Measurements from ENCODE around the gene ARL16. TPM values are rescaled to one million over a fixed set of nuclear protein-coding genes. Genes with fewer than 3 reads are reported as not detected.

Gene ARL16
- total RNA-seq, 1 experiment from 2014 or later, result 49.8 TPM

DNA sequence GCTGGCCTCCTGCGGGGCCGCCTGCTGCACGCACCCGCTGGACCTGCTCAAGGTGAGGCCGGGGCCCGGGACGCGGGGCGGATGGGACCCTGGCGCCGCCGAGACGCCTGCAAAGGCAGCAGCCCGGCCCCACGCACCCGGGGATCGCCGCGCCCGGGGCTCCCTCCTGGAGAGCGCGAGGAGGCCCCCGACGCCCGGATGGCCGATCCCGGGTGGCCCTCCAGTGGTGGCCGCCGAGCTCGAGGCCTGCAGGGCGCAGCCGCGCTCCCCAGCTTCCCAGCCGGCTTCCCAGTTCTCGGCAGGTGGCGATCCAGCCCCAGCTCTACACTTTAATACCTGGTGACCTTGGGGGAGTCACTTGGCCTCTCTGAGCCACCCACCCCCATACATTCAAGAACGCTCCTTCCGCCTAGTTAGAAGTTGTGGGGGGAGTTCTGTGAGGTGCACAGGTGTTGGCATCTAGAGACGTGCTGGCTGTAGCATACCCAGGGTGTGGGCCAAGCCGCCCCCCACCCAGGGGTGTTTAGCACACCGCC is 28.9 kb upstream of the ARL16 start:
- H3K27ac Mint-ChIP-seq (ENCODE audit: unreplicated experiment), result peak overlapping the region; percentile 91
- intact Hi-C loops (cut with micrococcal nuclease; ENCODE audit: unreplicated experiment), result no loop called here
- peaks cover 9% of the 10 kb centered on the region for H3K4me1 Mint-ChIP-seq (ENCODE audit: low read depth, unreplicated experiment)
- H3K27me3 Mint-ChIP-seq (ENCODE audit: insufficient read depth, unreplicated experiment), result no peaks in the 10 kb centered on the region
- Histone ChIP-seq H3K9me3 (no peaks in the 10 kb centered on the region), H3K36me3 (ENCODE audit: control insufficient read depth, insufficient read depth, low read length) (peaks cover 1% of the 10 kb centered on the region), H3K27me3 (replicated peaks; ENCODE audit: control insufficient read depth, insufficient read depth, low read length) (no peaks in the 10 kb centered on the region), H3K4me1 (peaks cover 31% of the 10 kb centered on the region), H3K4me3 (ENCODE audit: low read depth, low read length) (peak overlapping the region; percentile 65)
- ChIA-PET CTCF (interaction anchor here (0.5 to 1.5 kb wide), 3 partner anchors 9 to 490 kb away, joined by 3 to 6 read pairs (median 5); partner anchors contain the start of genes CEP131 and MRPL12), POLR2A (interaction anchor here (1.5 to 2.1 kb wide), 2 partner anchors 9 to 10 kb away, joined by 10 to 11 read pairs; partner anchors contain the start of gene MRPL12)
- H3K36me3 Mint-ChIP-seq (ENCODE audit: insufficient read depth, unreplicated experiment), result peaks cover 67% of the 10 kb centered on the region
- BruUV-seq (replicated peaks), result TSS peak; percentile 4
- peak overlapping the region; percentile 98 for H3K4me3 Mint-ChIP-seq (ENCODE audit: unreplicated experiment)
- no peaks in the 10 kb centered on the region for H3K9me3 Mint-ChIP-seq (ENCODE audit: unreplicated experiment)
- DNase-seq, result peak; percentile 61 to 79
- TF ChIP-seq, protein P1, sequence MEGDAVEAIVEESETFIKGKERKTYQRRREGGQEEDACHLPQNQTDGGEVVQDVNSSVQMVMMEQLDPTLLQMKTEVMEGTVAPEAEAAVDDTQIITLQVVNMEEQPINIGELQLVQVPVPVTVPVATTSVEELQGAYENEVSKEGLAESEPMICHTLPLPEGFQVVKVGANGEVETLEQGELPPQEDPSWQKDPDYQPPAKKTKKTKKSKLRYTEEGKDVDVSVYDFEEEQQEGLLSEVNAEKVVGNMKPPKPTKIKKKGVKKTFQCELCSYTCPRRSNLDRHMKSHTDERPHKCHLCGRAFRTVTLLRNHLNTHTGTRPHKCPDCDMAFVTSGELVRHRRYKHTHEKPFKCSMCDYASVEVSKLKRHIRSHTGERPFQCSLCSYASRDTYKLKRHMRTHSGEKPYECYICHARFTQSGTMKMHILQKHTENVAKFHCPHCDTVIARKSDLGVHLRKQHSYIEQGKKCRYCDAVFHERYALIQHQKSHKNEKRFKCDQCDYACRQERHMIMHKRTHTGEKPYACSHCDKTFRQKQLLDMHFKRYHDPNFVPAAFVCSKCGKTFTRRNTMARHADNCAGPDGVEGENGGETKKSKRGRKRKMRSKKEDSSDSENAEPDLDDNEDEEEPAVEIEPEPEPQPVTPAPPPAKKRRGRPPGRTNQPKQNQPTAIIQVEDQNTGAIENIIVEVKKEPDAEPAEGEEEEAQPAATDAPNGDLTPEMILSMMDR (IDR thresholded peaks at IDR 0.05; ENCODE audit: insufficient read depth in 1 of 2, low read depth in 1 of 2, low read length in 1 of 2, severe bottlenecking in 1 of 2, unreplicated experiment in 1 of 2), result peak in 1 of 2 experiments; percentile 34

DNA sequence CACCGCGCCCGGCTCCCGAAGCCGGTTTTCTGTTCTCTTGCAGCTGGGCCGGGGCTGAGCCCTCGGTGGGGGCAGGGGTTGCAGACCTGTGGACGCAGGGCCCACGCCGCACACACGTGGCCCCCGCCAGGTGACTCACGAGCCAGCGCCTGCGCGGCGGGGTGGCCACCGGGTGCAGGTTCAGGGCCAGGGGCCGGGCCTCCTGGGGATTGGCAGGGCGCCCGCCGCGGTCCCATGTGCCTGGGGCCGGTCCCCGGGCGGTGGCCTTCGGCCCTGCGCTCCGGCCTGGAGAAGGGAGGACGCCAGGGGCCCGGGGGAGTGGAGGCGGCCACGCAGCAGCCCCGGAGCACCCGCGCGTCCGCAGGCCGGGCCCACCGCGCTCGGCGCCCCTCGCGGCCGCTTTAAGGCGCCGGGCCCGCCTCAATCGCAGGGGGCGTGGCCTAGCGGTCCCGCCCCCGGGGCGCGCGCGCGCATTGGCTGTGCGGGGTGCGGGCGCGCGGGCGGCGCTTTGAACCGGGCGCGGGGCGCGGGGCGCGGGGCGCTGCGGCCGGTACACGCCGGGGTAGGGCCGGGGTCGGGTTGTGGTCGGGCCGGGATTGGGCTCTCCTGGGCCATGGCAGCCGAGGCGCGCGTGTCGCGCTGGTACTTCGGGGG is 28.3 kb upstream of the ARL16 start, which contains the start of gene SLC25A10:
Gene SLC25A10, plus strand, starts transcription at position 471 of the 654 bp plus-strand sequence. Its CDS starts 143 bp downstream, at position 614.
- DNase-seq, result peak; percentile 92 to 95
- Mint-ChIP-seq H3K4me1 (ENCODE audit: low read depth, unreplicated experiment) (peaks cover 9% of the 10 kb centered on the region), H3K9me3 (ENCODE audit: unreplicated experiment) (no peaks in the 10 kb centered on the region), H3K36me3 (ENCODE audit: insufficient read depth, unreplicated experiment) (peaks cover 73% of the 10 kb centered on the region), H3K4me3 (ENCODE audit: unreplicated experiment) (peak within 1 kb of the TSS; percentile 98), H3K27ac (ENCODE audit: unreplicated experiment) (peak within 1 kb of the TSS; percentile 91), H3K27me3 (ENCODE audit: insufficient read depth, unreplicated experiment) (no peaks in the 10 kb centered on the region)
- no TSS peak for BruUV-seq (replicated peaks)
- Histone ChIP-seq H3K9me3 (no peaks in the 10 kb centered on the region), H3K4me3 (ENCODE audit: low read depth, low read length) (peak within 1 kb of the TSS; percentile 65), H3K4me1 (peaks cover 31% of the 10 kb centered on the region), H3K27me3 (replicated peaks; ENCODE audit: control insufficient read depth, insufficient read depth, low read length) (no peaks in the 10 kb centered on the region), H3K36me3 (ENCODE audit: control insufficient read depth, insufficient read depth, low read length) (peaks cover 1% of the 10 kb centered on the region)
- TF ChIP-seq, protein P1 (IDR thresholded peaks at IDR 0.05; ENCODE audit: insufficient read depth in 1 of 2, low read depth in 1 of 2, low read length in 1 of 2, severe bottlenecking in 1 of 2, unreplicated experiment in 1 of 2), result no peak
- intact Hi-C loops (cut with micrococcal nuclease; ENCODE audit: unreplicated experiment), result loop anchor here (1.0 kb wide), 1 partner anchor 9 kb away; the partner anchor contains the start of gene MRPL12
- CTCF ChIA-PET, result interaction anchor here (0.5 to 1.5 kb wide), 5 partner anchors 9 to 489 kb away, joined by 3 to 6 read pairs (median 5); partner anchors contain the start of genes CEP131 and MRPL12
- POLR2A ChIA-PET, result interaction anchor here (0.6 to 2.1 kb wide), 4 partner anchors 9 to 716 kb away, joined by 3 to 11 read pairs (median 7); partner anchors contain the start of gene MRPL12
